Osteocyte (in vitro differentiated cells): ENCODE data around the gene LRRC40. TPM values are rescaled to one million over a fixed set of nuclear protein-coding genes. Genes with fewer than 3 reads are reported as not detected.
A peak's percentile ranks its signal among the peaks of the same experiment; 100 is the strongest.

ENCODE experiments used
- DNase-seq: peaks from one replicate; pipeline ENCODE4 v3.0.0; 2021; ENCODE audit warnings: mixed read lengths; ENCODE audit not compliant: unreplicated experiment; ENCODE audit errors: extremely low spot score
- H3K27ac Mint-ChIP-seq: one replicate; pipeline ENCODE4 v1.8.0; 2021; ENCODE audit warnings: mild to moderate bottlenecking, mixed read lengths; ENCODE audit not compliant: unreplicated experiment
- H3K27me3 Mint-ChIP-seq: one replicate; pipeline ENCODE4 v1.8.0; 2021; ENCODE audit warnings: mixed read lengths; ENCODE audit not compliant: unreplicated experiment
- H3K36me3 Mint-ChIP-seq: one replicate; pipeline ENCODE4 v1.8.0; 2021; ENCODE audit warnings: mixed read lengths; ENCODE audit not compliant: unreplicated experiment
- H3K4me1 Mint-ChIP-seq: one replicate; pipeline ENCODE4 v1.8.0; 2021; ENCODE audit warnings: mixed read lengths; ENCODE audit not compliant: unreplicated experiment
- H3K4me3 Mint-ChIP-seq: one replicate; pipeline ENCODE4 v1.8.0; 2021; ENCODE audit warnings: mild to moderate bottlenecking, moderate library complexity, mixed read lengths; ENCODE audit not compliant: unreplicated experiment
- H3K9me3 Mint-ChIP-seq: one replicate; pipeline ENCODE4 v1.8.0; 2021; ENCODE audit warnings: mixed read lengths; ENCODE audit not compliant: unreplicated experiment
- CTCF ChIP-seq: fragments of 200-600 bp; sonication (generic); IDR thresholded peaks from 2 replicates; pipeline ENCODE4 v1.5.0; 2021; ENCODE audit warnings: antibody characterized with exemption, mild to moderate bottlenecking, moderate library complexity
- total RNA-seq: library from RNA; stranded (reverse); gene quantifications from 2 replicates; pipeline ENCODE4 v1.2.1, GENCODE V29; 2021

Gene LRRC40
- total RNA-seq, 1 donor from 2014 or later: 17.1 TPM

DNA sequence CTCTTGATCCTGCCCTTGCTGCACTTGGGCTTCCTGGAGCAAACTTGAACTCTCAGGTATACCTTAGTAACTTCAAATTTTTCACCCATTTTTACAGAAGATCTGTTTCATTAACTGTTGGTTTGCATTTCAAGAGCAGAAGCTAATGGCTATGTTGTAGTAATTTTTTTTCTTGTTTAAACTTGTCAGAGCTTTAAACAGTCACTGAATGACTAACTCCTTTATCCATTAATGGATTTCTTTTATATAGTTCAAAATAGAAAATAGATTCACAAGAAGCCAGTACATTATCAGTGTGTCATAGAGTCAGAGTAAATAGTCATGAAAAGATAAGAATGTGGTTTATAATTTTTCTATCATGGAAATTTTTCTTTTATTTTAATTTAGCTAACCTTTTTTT lies 29.4 kb upstream of the LRRC40 start:
- DNase-seq: no peak
- Mint-ChIP-seq H3K36me3 (peaks cover 59% of the 10 kb centered on the region), H3K27ac (no peak overlapping the region), H3K9me3 (no peaks in the 10 kb centered on the region), H3K4me1 (no peaks in the 10 kb centered on the region), H3K4me3 (no peak overlapping the region), H3K27me3 (no peaks in the 10 kb centered on the region)
- TF ChIP-seq CTCF: no peak

DNA sequence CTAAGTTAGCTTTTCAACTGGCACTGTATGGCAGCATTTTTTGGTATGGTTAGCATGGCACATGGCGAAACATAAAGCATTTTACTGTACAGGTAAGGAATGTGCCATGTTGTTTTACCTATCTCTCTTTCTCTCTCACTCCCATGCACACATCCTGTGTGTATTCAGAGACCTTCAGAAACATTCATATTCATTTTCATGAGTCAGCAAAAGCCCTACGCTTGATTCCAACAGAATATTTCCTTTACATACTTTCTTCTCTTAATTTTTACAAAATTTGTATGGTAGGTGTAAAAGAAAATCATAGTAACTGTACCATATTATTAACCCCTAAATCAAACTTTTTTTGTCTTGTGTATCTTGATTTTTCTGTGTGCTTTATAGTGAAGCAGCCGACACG lies 26.1 kb upstream of the LRRC40 start:
- Mint-ChIP-seq H3K27me3 (no peaks in the 10 kb centered on the region), H3K36me3 (peaks cover 55% of the 10 kb centered on the region), H3K4me1 (peaks cover 14% of the 10 kb centered on the region), H3K27ac (no peak overlapping the region), H3K9me3 (no peaks in the 10 kb centered on the region), H3K4me3 (no peak overlapping the region)
- no peak for DNase-seq
- TF ChIP-seq CTCF: no peak

GRCh38 chr1:70228670-70229069 lies 23.3 kb upstream of the LRRC40 start:
- Mint-ChIP-seq H3K9me3 (no peaks in the 10 kb centered on the region), H3K27ac (no peak overlapping the region), H3K27me3 (no peaks in the 10 kb centered on the region), H3K36me3 (peaks cover 47% of the 10 kb centered on the region), H3K4me1 (peaks cover 30% of the 10 kb centered on the region), H3K4me3 (no peak overlapping the region)
- no peak for DNase-seq
- TF ChIP-seq CTCF: no peak

GRCh38 chr1:70227439-70227838 lies 22.1 kb upstream of the LRRC40 start:
- no peaks in the 10 kb centered on the region for H3K9me3 Mint-ChIP-seq
- peak overlapping the region; percentile 35 for H3K27ac Mint-ChIP-seq
- DNase-seq: no peak
- peaks cover 52% of the 10 kb centered on the region for H3K36me3 Mint-ChIP-seq
- TF ChIP-seq CTCF: no peak
- peaks cover 42% of the 10 kb centered on the region for H3K4me1 Mint-ChIP-seq
- H3K27me3 Mint-ChIP-seq: no peaks in the 10 kb centered on the region
- no peak overlapping the region for H3K4me3 Mint-ChIP-seq

GRCh38 chr1:70224954-70225353 lies 19.6 kb upstream of the LRRC40 start:
- DNase-seq: no peak
- Mint-ChIP-seq H3K9me3 (no peaks in the 10 kb centered on the region), H3K36me3 (peaks cover 40% of the 10 kb centered on the region), H3K27me3 (no peaks in the 10 kb centered on the region), H3K4me1 (peaks cover 52% of the 10 kb centered on the region), H3K27ac (no peak overlapping the region), H3K4me3 (no peak overlapping the region)
- TF ChIP-seq CTCF: no peak
